ENCODE measurements around the gene TTC16. TPM values are rescaled to one million over a fixed set of nuclear protein-coding genes. Genes with fewer than 3 reads are reported as not detected.

Gene TTC16
- total and polyA plus RNA-seq, 2 of the 8 experiments (the other 6 are each of a cell fraction or from before 2014, with no cell fraction given), result 0.03 TPM; not detected in 1

DNA sequence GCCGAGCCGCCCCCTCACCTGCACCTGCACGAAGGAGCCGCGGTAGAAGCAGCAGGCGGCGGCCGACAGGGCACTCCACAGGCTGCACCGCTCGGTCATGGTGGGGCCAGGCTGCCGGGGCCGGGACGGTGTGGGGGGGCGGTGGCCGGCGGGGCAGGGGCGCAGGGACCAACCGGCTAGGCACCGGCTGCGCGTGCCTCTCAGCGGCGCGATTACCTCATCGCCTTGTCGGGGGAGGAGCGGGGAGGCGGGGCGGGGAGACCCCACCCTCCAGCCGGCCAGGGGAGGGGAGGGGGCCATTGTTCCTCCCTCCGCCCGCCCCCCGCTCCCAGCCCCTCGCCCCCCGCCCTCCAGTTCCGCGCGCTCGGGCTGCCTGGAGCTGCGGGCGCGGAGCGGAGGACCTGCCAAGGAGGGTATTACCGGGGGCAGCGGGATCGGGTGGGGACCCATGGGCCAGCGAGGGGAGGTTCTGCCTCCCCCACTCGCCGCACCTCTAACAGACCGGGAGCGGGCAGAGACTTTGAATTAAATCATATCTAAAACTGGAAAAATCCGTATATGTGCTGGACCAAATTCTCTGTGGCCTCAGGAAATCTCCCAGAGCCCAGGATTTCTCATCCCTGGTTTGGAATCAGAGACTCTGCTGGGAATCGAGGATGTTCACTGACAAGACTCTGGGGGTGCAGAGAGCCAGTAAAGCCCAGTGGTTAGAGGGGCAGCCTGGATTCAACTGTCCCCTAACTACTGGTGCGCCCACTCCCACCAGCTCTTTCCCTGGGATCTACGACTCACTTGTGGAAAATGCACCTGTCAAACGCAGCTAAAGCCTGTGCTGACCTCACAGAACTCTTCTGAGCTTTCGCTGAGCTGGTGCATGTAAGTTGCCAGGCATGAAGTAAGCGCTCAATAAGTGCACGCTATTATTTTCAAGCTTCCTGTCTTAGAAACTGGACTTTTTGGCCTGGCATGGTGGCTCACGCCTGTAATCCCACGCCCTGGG, 39.5 kb downstream of the TTC16 start (continued):
- TF ChIP-seq EGR1 (IDR thresholded peaks at IDR 0.05; ENCODE audit: borderline replicate concordance, low read depth, low read length) (no peak), ZNF274 (IDR thresholded peaks at IDR 0.05; ENCODE audit: borderline replicate concordance, extremely low read depth, low read length) (no peak), EZH2 (IDR thresholded peaks at IDR 0.05; ENCODE audit: low read depth, low read length, severe bottlenecking) (no peak), HDAC6 (IDR thresholded peaks at IDR 0.05; ENCODE audit: low read depth, low read length) (no peak)
